ENCODE data around the gene TNFAIP8. TPM values are rescaled to one million over a fixed set of nuclear protein-coding genes. Genes with fewer than 3 reads are reported as not detected.

TNFAIP8 gene
- total and polyA plus RNA-seq, 2 donors (not counting 1 experiment from before 2014, with no cell fraction given), result 67.3 to 109 TPM

- peak overlapping the region; percentile 95 for H3K27ac Mint-ChIP-seq
- peak overlapping the region; percentile 85 for H3K4me3 Mint-ChIP-seq
- Histone ChIP-seq H4K20me1 (ENCODE audit: control insufficient read depth, insufficient read depth, low read length, poor library complexity, severe bottlenecking) (peaks cover 23% of the 10 kb centered on the region), H3K27ac (ENCODE audit: low read length in 2 of 2) (peak overlapping the region; percentile 87 to 91), H3K27me3 (replicated peaks in 1 of 4; ENCODE audit: control extremely low read depth in 1 of 4, control insufficient read depth in 3 of 4, insufficient read depth in 4 of 4, low read length in 3 of 4) (no peaks in the 10 kb centered on the region), H3K36me3 (replicated peaks in 1 of 2; ENCODE audit: control extremely low read depth in 1 of 2, control insufficient read depth in 1 of 2, extremely low read depth in 1 of 2, insufficient read depth in 2 of 2, low read length in 1 of 2) (peaks cover 0 to 13% of the 10 kb centered on the region in 2 experiments), H2AFZ (ENCODE audit: insufficient read depth, low read depth, low read length, poor library complexity, severe bottlenecking) (no peak overlapping the region), H3K79me2 (ENCODE audit: control insufficient read depth, insufficient read depth, low read length) (peaks cover 91% of the 10 kb centered on the region), H3K9ac (ENCODE audit: low read length) (peak overlapping the region; percentile 49), H3K9me3 (ENCODE audit: control extremely low read depth in 1 of 3, control insufficient read depth in 2 of 3, insufficient read depth in 1 of 3, low read length in 2 of 3) (peaks cover 0 to 10% (median 0%) of the 10 kb centered on the region in 3 donors), H3K4me3 (ENCODE audit: control extremely low read depth in 1 of 5, extremely low read depth in 1 of 5, insufficient read depth in 1 of 5, low read depth in 2 of 5, low read length in 4 of 5) (peak overlapping the region in 4 of 5 experiments; percentile 5 to 57 (median 34)), H3K4me1 (ENCODE audit: control insufficient read depth in 2 of 2, insufficient read depth in 2 of 2, low read length in 2 of 2) (peaks cover 95 to 96% of the 10 kb centered on the region in 2 donors), H3K4me2 (replicated peaks; ENCODE audit: low read depth, low read length, poor library complexity, severe bottlenecking) (peak overlapping the region; percentile 75)
- peaks cover 95% of the 10 kb centered on the region for H3K4me1 Mint-ChIP-seq
- TF ChIP-seq EZH2 (IDR thresholded peaks at IDR 0.05; ENCODE audit: borderline replicate concordance, insufficient read depth, low read depth, low read length, poor library complexity, severe bottlenecking), result no peak
- TF ChIP-seq, protein P1, sequence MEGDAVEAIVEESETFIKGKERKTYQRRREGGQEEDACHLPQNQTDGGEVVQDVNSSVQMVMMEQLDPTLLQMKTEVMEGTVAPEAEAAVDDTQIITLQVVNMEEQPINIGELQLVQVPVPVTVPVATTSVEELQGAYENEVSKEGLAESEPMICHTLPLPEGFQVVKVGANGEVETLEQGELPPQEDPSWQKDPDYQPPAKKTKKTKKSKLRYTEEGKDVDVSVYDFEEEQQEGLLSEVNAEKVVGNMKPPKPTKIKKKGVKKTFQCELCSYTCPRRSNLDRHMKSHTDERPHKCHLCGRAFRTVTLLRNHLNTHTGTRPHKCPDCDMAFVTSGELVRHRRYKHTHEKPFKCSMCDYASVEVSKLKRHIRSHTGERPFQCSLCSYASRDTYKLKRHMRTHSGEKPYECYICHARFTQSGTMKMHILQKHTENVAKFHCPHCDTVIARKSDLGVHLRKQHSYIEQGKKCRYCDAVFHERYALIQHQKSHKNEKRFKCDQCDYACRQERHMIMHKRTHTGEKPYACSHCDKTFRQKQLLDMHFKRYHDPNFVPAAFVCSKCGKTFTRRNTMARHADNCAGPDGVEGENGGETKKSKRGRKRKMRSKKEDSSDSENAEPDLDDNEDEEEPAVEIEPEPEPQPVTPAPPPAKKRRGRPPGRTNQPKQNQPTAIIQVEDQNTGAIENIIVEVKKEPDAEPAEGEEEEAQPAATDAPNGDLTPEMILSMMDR (IDR thresholded peaks at IDR 0.05), result no peak
- ChIA-PET POLR2A (interaction anchor here (0.7 to 1.5 kb wide), 9 partner anchors 9 to 73 kb away, joined by 3 to 6 read pairs (median 4); no protein-coding TSS in a partner anchor), CTCF (interaction anchor here (0.9 to 20.0 kb wide), 17 partner anchors 10 to 354 kb away, joined by 3 to 209 read pairs (median 5); partner anchors contain the start of genes DTWD2 and TNFAIP8)
- H3K27me3 Mint-ChIP-seq, result no peaks in the 10 kb centered on the region
- peak; percentile 74 for ATAC-seq (ENCODE audit: low read depth)
- no CpG with 5 or more reads among the region's 6 CpGs for WGBS (ENCODE audit: insufficient coverage)
- intact Hi-C loops (cut with micrococcal nuclease), result loop anchor here (1.0 to 5.0 kb wide), 9 partner anchors 9 to 354 kb away; partner anchors contain the start of genes DMXL1 and DTWD2
- DNase-seq, result peak; percentile 84
- H3K9me3 Mint-ChIP-seq (ENCODE audit: insufficient read depth), result no peaks in the 10 kb centered on the region
Measured at GRCh38 chr5:119341452-119342349, 14.1 kb upstream of the TNFAIP8 start.
